Suprapubic skin (tissue), 4 donors: ENCODE measurements around the gene TRUB2.

Source experiments
- CTCF ChIP-seq, 2 donors: fragments of 200-600 bp in 1 of 2; fragments of 450-650 bp in 1 of 2; sonication (generic) in 1 of 2; IDR thresholded peaks; one replicate each; pipeline ENCODE4 v1.5.1; 2016 to 2019; ENCODE audit warnings: antibody characterized with exemption in 2 of 2, mild to moderate bottlenecking in 1 of 2, moderate library complexity in 1 of 2
- EP300 ChIP-seq: sonication (generic); formaldehyde crosslinking; IDR thresholded peaks from one replicate; pipeline ENCODE4 v1.6.1; 2017; ENCODE audit warnings: antibody characterized with exemption
- POLR2A ChIP-seq, 2 donors: fragments of 450-650 bp; IDR thresholded peaks; one replicate each; pipeline ENCODE4 v1.6.1; 2017; ENCODE audit warnings: antibody characterized with exemption in 2 of 2, mild to moderate bottlenecking in 2 of 2, moderate library complexity in 2 of 2
- POLR2AphosphoS5 ChIP-seq, 3 donors: sonication (generic); formaldehyde crosslinking; IDR thresholded peaks; one replicate each; pipeline ENCODE4 v1.6.1; 2017; ENCODE audit warnings: antibody characterized with exemption in 3 of 3

- TF ChIP-seq POLR2A (IDR thresholded peaks at IDR 0.05), result no peak
- no peak for TF ChIP-seq CTCF (IDR thresholded peaks at IDR 0.05)
- TF ChIP-seq POLR2AphosphoS5 (IDR thresholded peaks at IDR 0.05), result no peak
- TF ChIP-seq EP300, result no peak
Measured at GRCh38 chr9:128266868-128267590, 55.2 kb downstream of the TRUB2 start.
